HepG2 (cell line): Measurements from ENCODE around the gene GPAT3. TPM values are rescaled to one million over a fixed set of nuclear protein-coding genes. Genes with fewer than 3 reads are reported as not detected.

Source experiments
- CC2D1A ChIP-seq: sonication (generic); formaldehyde crosslinking; IDR thresholded peaks from 2 replicates; pipeline ENCODE4 v1.8.1; 2023; ENCODE audit warnings: mild to moderate bottlenecking, missing genetic modification reagents
- EHMT2 ChIP-seq: fragments of 200-600 bp; sonication (generic); IDR thresholded peaks from 2 replicates; pipeline ENCODE4 v1.7.0; 2017; ENCODE audit warnings: antibody characterized with exemption, low read depth, low read length, borderline replicate concordance
- JDP2 ChIP-seq: sonication (generic); formaldehyde crosslinking; IDR thresholded peaks from 2 replicates; pipeline ENCODE4 v1.8.1; 2022; ENCODE audit warnings: missing genetic modification reagents, borderline replicate concordance
- NFE2L1 ChIP-seq: sonication (generic); formaldehyde crosslinking; IDR thresholded peaks from 2 replicates; pipeline ENCODE4 v1.4.0; 2020; ENCODE audit warnings: missing genetic modification reagents, mild to moderate bottlenecking, borderline replicate concordance
- PAXIP1 ChIP-seq: sonication (generic); formaldehyde crosslinking; conservative IDR thresholded peaks from 2 replicates; pipeline ENCODE4 v1.4.0; 2020; ENCODE audit warnings: mild to moderate bottlenecking, missing genetic modification reagents, moderate library complexity
- TIGD3 ChIP-seq: sonication (generic); formaldehyde crosslinking; IDR thresholded peaks from 2 replicates; pipeline ENCODE4 v1.5.1; 2020; ENCODE audit warnings: mild to moderate bottlenecking, missing genetic modification reagents, borderline replicate concordance
- ZFP91 ChIP-seq: sonication (generic); formaldehyde crosslinking; IDR thresholded peaks from 2 replicates; pipeline ENCODE4 v1.9.0; 2022; ENCODE audit warnings: missing genetic modification reagents, mild to moderate bottlenecking, borderline replicate concordance
- ZHX2 ChIP-seq, 2 experiments: sonication (generic) in 1 of 2; formaldehyde crosslinking in 1 of 2; IDR thresholded peaks; 2 replicates each; pipeline versions ENCODE4 v1.6.1 to v1.9.0; 2014 to 2022; ENCODE audit warnings: antibody characterized with exemption in 1 of 2, borderline replicate concordance in 1 of 2, inconsistent platforms in 1 of 2, low read depth in 1 of 2, missing genetic modification reagents in 1 of 2
- ZNF276 ChIP-seq: sonication (generic); formaldehyde crosslinking; IDR thresholded peaks from 2 replicates; pipeline ENCODE4 v1.4.0; 2020; ENCODE audit warnings: mild to moderate bottlenecking, low read depth, missing genetic modification reagents
- ZNF674 ChIP-seq: sonication (generic); formaldehyde crosslinking; IDR thresholded peaks from 2 replicates; pipeline ENCODE4 v1.5.0; 2020; ENCODE audit warnings: low read depth, mild to moderate bottlenecking, missing genetic modification reagents
- polyA plus RNA-seq, 8 experiments: library from polyadenylated mRNA; depleted of rRNA in 3 of 8; stranded (reverse) in 7 of 8; unstranded in 1 of 8; fragments of >200 nt; fragmentation: Illumina TruSeq in 4 of 8; extraction: Trizol in 4 of 8; gene quantifications; 2 replicates each; pipeline versions ENCODE4 v1.2.1 to v1.2.3, GENCODE V29; 2011 to 2016; ENCODE audit warnings: low read depth in 4 of 8, missing spikeins in 1 of 8, mixed read lengths in 1 of 8; ENCODE audit not compliant: insufficient read depth in 1 of 8
- total RNA-seq, 5 experiments: library from RNA; depleted of rRNA; stranded (reverse); fragments of >200 nt; fragmentation: Illumina TruSeq; extraction: Trizol; gene quantifications; 2 replicates each; pipeline ENCODE4 v1.2.3, GENCODE V29; 2016; ENCODE audit warnings: low read depth in 1 of 5

GPAT3 gene
- total and polyA plus RNA-seq, 2 of the 13 experiments (the other 11 are each of a cell fraction or from before 2014, with no cell fraction given): 2.4 to 2.6 TPM

GRCh38 chr4:83616252-83616651 lies 80.3 kb downstream of the GPAT3 start (continued):
- TF ChIP-seq ZNF276 (no peak), EHMT2 (no peak), ZFP91 (CRISPR knock-in tag) (no peak), NFE2L1 (CRISPR knock-in tag) (no peak), JDP2 (CRISPR knock-in tag) (no peak), ZNF674 (CRISPR knock-in tag) (no peak), TIGD3 (no peak), CC2D1A (CRISPR knock-in tag) (no peak), ZHX2 (IDR thresholded peaks at IDR 0.05; ENCODE audit: low read depth) (no peak), ZHX2 (CRISPR knock-in tag; IDR thresholded peaks at IDR 0.05; ENCODE audit: borderline replicate concordance) (no peak), PAXIP1 (CRISPR knock-in tag) (no peak)
